Activated naive CD4-positive, alpha-beta T cell (primary cell): Measurements from ENCODE around the gene CLTB.
"Not testable (repeated sequence)": the region's sequence is repeated elsewhere in the genome, so short reads cannot be mapped to it uniquely, and the experiment has no call there.

Source experiments
- DNase-seq, 4 experiments: peaks; one replicate each; lab custom pipeline; 2025; lab: John Stamatoyannopoulos, UW

The CLTB gene

GRCh38 chr5:176427971-176428370 lies 11.6 kb upstream of the CLTB start:
- DNase-seq, result no peak

GRCh38 chr5:176426876-176427275 lies 10.5 kb upstream of the CLTB start:
- no peak for DNase-seq

GRCh38 chr5:176425791-176426190 lies 9.5 kb upstream of the CLTB start:
- DNase-seq, result no peak

GRCh38 chr5:176425138-176425537 lies 8.8 kb upstream of the CLTB start:
- DNase-seq, result no peak

- DNase-seq, result no peak
These were observed 7.8 kb upstream of the CLTB start for GRCh38 chr5:176424181-176424580.

- no peak for DNase-seq
These were observed 4.7 kb upstream of the CLTB start for GRCh38 chr5:176420972-176421544.

- DNase-seq, result no peak
These were observed 3.7 kb upstream of the CLTB start for GRCh38 chr5:176420086-176420485.

GRCh38 chr5:176418251-176418650 lies 1.9 kb upstream of the CLTB start:
- no peak for DNase-seq

GRCh38 chr5:176416965-176417364 lies 626 bp upstream of the CLTB start:
- no peak for DNase-seq

GRCh38 chr5:176415240-176415951 lies 943 bp downstream of the CLTB start:
- no peak for DNase-seq

GRCh38 chr5:176414704-176415103 lies 1.6 kb downstream of the CLTB start:
- DNase-seq, result no peak

GRCh38 chr5:176413709-176414191 lies 2.6 kb downstream of the CLTB start:
- DNase-seq, result no peak

GRCh38 chr5:176413255-176413565 lies 3.1 kb downstream of the CLTB start:
- DNase-seq, result no peak

- DNase-seq, result no peak
These were observed 3.7 kb downstream of the CLTB start for GRCh38 chr5:176412517-176413254.

GRCh38 chr5:176410486-176411180 lies 5.7 kb downstream of the CLTB start:
- no peak for DNase-seq

GRCh38 chr5:176409765-176410164 lies 6.6 kb downstream of the CLTB start:
- no peak for DNase-seq

- DNase-seq, result no peak
These were observed 7.7 kb downstream of the CLTB start for GRCh38 chr5:176408590-176408989.

- DNase-seq, result not testable (repeated sequence)
These were observed 8.1 kb downstream of the CLTB start for GRCh38 chr5:176408252-176408573.

GRCh38 chr5:176407456-176408251 lies 8.7 kb downstream of the CLTB start:
- DNase-seq, result no peak

- no peak for DNase-seq
These were observed 9.8 kb downstream of the CLTB start for GRCh38 chr5:176406436-176407052.

GRCh38 chr5:176405656-176406435 lies 10.5 kb downstream of the CLTB start:
- DNase-seq, result no peak
